ENCODE measurements around the gene REEP2.
"Not testable (repeated sequence)": the region's sequence is repeated elsewhere in the genome, so short reads cannot be mapped to it uniquely, and the experiment has no call there.

Gene REEP2, protein sequence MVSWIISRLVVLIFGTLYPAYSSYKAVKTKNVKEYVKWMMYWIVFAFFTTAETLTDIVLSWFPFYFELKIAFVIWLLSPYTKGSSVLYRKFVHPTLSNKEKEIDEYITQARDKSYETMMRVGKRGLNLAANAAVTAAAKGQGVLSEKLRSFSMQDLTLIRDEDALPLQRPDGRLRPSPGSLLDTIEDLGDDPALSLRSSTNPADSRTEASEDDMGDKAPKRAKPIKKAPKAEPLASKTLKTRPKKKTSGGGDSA

DNA sequence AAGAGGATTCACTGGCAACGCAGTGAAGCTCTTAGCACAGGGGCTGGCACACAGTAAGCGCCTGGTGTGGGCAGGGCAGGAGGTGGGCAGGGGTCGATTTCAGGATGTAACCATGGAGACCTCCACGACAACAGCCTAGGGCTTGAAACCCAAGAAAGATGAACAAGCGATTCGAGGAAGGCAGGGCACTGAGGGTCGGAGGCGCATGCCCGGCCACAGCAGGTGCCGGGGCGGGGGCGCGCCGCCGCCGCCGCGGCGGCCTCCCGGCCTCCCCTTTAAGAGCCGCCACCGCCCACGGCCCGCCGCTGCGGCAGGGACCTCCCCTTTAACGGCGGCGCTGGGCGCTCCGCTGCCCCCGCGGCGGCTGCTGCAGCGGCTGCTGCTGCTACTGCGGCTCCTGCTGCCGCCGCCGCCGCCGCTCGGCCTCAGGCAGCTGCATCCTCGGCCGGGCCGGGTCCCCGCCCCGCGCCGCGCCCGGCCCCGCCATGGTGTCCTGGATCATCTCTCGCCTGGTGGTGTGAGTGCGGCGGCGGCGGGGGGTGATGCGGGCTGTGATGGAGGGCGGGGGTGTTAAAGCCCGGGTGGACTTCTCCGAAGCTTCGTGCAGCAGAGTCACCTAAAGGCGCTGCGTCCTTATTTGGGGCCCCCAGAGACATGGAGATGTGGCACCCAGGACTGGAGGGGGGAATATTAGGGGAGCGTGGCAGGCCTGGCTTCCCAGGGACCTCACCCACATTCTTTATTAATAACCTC is at the start of gene REEP2:
REEP2 (plus strand) TSS at position 334 of the 753 bp plus-strand sequence; CDS start at position 486, 152 bp downstream.
- DNase-seq, result no peak

- no peak for DNase-seq
Measured at GRCh38 chr5:138389332-138389731, 49.5 kb upstream of the REEP2 start.

DNA sequence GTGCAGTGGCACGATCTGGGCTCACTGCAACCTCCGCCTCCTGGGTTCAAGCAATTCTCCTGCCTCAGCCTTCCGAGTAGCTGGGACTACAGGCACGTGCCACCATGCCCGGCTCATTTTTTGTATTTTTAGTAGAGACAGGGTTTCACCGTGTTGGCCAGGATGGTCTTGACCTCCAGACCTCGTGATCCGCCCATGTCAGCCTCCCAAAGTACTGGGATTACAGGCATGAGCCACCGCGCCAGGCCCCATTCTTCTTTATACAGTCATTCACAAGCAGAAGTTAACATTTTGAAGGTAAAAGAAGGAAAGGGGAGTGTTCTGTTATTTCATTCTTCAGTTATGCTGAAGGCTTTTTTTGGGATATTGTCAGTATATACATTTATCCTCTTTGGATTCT is 48.9 kb upstream of the REEP2 start:
- not testable (repeated sequence) for DNase-seq

DNA sequence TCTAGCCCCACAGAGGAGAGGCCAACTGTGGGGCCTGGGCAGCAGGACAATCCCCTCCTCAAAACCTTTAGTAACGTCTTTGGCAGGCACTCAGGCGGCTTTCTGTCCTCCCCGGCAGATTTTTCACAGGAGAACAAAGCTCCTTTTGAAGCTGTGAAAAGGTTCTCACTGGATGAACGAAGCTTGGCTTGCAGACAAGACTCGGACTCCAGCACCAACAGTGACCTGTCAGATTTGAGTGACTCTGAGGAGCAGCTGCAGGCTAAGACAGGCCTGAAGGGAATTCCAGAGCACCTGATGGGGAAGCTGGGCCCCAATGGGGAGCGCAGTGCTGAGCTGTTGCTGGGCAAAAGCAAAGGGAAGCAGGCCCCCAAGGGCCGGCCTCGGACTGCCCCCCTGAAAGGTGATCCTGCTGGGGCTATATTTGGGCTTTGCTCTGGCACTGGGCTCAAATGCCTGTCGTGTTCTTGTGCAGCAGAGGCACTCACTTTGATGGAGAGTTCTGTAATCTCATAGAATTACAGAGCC is 46.9 kb upstream of the REEP2 start:
- no peak for DNase-seq

DNA sequence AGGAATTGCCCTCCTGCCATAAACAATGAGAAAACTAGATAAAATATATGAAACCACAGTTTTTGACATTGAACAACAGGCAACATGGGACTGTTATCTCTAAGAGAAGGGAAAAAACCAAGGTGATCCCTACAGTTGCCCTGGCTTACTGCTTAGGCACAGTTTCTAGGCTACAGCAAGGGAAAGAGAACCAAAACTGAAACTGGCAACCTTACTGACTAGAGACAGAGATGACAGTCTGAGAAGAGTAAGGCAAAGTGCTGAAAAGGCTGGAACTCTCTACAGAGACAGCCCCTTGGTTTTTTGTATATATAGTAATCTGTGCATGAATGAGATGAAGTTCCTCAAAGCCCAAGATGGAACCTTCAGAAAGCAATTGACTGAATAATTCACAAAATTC is 36.2 kb upstream of the REEP2 start:
- DNase-seq, result no peak

DNA sequence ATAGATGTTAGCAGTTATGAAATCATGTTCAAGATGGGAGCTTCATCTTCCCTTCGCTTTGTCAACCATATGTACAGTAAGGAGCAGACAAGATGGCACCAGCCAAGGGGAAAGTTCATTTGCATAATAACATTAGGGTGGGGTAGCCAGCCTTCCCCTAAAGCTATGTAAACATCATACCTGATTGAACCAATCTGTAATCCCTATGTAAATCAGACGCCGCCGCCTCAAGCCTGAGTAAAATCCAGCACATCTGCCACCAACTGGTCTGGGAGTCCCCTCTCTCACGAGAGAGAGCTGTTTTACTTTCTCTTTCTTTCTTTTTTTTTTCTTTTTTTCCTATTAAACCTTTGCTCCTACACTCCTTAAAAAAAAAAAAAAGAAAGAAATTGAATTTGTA is 30.8 kb upstream of the REEP2 start:
- DNase-seq, result peak; percentile 93

- not testable (repeated sequence) for DNase-seq
Measured at GRCh38 chr5:138410996-138411640, 27.7 kb upstream of the REEP2 start.

DNA sequence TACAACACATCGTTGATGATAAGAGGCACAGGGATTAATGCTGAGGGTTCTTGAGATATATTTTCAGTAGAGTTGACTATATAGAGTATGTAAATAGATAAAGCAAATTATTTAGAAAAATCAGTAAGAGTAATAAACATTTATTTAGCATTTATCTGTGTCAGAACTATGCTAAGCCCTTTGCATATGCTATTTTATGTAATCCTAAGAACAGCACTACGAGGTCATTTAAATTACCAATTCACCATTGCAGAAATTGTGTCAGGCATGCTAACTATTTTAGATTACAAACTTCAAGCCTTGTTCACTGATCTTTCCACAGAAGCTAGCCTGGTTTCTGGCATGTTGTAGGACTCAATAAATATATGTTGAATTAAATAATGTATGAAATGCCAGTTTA is 20.4 kb upstream of the REEP2 start:
- no peak for DNase-seq

DNA sequence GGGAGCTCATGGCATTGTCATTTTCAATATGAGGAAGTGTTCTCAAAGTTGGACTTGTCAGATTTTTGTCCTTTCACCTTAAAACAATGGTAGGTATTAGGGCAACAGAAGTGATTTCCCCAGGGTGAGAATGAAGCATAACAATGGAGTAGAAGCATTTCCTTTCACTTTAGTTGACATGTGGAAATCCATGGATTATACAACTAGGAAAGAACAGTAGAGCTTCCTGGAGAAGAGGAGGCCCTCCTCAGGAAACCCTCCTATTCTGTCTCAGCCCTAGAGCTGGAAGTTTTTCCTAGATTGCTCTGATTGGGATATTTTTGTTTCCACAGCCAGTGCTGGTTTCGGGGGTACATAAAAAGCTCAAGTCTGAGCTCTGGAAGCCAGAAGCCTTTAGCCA is 13.8 kb upstream of the REEP2 start:
- DNase-seq, result no peak

- no peak for DNase-seq
Measured at GRCh38 chr5:138435943-138436342, 2.9 kb upstream of the REEP2 start.

DNA sequence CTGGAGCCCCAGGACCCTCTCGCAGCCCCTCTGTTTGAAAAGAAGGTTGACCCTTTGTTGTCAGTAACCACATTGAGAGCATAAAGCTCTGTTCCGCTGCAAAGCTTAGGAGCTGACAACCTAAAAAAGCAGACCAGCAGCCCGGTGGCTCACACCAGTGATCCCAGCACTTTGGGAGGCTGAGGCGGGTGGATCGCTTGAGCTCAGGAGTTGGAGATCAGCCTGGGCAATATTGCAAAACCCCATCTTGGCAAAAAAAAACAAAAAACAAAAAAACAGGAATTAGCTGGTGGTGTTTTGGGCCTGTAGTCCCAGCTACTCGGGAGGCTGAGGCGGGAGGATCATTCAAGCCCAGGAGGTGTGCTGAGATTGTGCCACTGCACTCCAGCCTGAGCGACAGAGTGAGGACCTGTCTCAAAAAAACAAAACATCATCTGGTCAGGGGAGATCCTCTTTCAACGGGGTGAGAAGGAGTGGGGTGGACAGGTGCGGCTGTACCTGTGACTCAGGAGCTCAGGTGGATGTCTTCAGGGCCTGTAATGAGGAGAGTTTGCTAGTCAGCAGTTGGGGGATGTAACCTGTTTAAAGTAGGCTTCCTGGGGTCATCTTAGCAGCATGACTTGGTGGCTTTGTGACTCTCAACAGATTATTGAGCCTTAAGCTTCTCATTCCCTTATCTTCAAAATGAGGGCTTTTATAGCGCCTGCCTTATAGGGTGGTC is 694 bp upstream of the REEP2 start:
- no peak for DNase-seq

DNA sequence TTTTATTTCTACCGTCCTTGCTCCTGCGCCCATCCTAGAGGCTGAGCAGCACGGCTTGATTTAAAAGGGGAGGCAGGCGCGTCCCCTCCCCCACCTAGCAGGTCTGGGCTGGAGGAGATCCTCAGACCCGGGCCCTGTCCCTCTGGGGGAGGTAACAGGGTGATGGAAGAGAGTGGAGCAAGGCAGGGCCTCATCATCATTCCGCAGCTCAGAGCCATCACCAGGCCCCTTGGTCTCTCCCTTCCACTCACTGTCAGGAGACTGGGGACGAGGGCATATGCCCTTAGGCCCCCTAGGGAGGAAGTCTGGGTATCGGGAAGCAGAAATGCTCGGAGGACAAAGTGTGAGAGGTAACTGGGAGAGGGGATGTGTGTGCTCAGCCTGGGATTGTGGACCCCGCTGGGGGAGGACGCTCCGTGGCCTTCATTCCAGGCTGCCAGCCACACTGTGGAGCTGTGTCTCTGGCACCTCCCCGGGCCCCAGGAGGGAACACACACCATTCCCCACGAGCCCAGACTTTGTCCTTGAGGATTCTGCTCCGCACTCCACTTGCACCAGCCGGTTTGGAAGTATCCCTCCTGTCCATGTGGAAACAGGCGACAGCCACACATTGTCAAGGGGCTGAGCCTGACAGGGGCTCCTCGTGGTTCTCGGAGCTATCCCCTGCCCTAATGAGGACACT is 761 bp downstream of the REEP2 start:
- no peak for DNase-seq

DNA sequence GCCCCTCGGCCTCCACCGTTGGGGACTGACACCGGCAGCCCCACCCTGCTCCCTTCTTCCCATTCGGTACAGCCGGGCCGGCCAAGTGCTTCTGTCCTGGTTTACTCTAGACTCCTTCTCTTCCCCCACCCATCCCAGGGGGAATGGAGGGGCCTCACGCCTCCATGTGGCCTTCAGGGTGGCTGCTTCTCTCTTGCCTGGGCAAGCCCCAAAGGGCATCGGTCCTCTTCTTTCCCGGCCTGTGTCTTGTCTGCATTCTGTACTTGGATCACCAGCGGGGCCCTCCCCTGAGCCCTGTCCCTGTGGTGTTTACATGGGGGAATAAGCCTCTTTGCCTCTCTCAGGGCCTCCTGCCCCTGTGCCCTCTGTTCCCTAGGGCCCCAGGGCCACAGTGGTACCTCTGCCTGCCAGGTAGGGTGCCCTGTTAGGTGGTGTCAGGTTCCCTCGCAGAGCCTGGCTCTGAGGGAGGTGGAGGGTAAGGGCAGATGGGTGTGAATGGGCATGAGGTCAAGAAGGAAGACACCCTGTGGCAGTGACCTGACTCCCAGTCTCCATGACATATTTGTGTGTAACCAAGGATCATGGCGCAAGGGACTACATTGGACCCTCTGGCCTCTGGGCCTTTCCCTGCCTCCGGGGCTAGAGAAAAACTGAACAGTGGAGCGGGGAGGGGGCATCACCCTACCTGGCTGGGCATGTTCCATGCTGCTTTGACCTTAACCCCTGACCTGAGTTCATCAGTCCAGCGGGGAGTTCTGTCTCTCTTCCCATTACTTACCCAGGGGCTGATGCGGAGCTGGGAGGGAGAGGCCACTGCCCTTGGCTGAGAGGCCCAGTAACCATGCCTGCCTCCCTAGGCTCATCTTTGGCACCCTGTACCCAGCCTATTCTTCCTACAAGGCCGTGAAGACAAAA is 1.6 kb downstream of the REEP2 start:
- DNase-seq, result no peak

DNA sequence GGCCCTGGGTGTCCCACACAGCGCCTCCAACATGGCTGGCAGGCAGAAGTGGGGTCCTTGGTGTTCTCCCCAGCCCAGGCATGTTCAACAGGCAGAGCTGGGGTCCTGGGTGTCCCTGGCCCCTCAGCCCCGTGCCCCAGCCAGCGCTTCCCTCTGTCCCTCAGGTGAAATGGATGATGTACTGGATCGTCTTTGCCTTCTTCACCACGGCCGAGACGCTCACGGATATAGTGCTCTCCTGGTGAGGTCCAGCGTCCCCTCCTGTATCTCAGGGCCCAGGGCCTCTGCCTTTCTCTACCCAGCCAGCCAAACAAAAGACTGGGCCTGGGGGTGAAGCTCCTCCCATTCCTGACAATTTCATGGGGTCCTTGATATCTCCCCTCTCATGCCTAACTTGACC is 2.4 kb downstream of the REEP2 start:
- no peak for DNase-seq

- DNase-seq, result no peak
Measured at GRCh38 chr5:138444078-138444773, 5.4 kb downstream of the REEP2 start.

- no peak for DNase-seq
Measured at GRCh38 chr5:138444774-138445546, 6.1 kb downstream of the REEP2 start.

GRCh38 chr5:138445547-138446271 is 6.9 kb downstream of the REEP2 start:
- no peak for DNase-seq

GRCh38 chr5:138448070-138448469 is 9.2 kb downstream of the REEP2 start:
- DNase-seq, result no peak

All from NCI-H524 treated with DMSO at 0.1 percent for 48 hours (cell line).